ENCODE measurements around the gene ACYP2.

ACYP2 gene

GRCh38 chr2:54208364-54209240 is 93.2 kb downstream of the ACYP2 start:
- TF ChIP-seq CTCF (conservative IDR thresholded peaks at IDR 0.05) = no peak
- no peak overlapping the region for H3K27ac ChIP-seq

- no peak for TF ChIP-seq CTCF (conservative IDR thresholded peaks at IDR 0.05)
- no peak overlapping the region for H3K27ac ChIP-seq
These were observed 94.0 kb downstream of the ACYP2 start for GRCh38 chr2:54209379-54209778.

DNA sequence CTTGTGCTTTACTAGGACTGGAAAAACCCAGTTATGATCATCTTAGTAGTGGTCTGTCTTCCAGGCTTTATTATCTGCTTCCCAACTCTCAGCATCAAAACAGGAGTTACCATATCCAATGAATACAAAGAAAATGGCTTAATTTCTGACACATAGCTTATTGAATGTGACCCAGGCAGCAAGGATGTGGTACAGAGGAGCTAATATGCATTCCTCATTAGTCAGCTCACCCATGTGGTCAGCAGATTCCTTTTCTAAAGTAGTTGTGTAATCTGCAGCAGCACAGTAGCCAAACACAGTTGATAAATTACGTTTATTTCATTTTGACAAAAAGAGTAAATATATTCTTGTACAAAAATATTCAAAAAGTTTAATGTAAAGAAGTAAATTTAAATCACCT is 97.0 kb downstream of the ACYP2 start:
- no peak for TF ChIP-seq CTCF (conservative IDR thresholded peaks at IDR 0.05)
- H3K27ac ChIP-seq = no peak overlapping the region

DNA sequence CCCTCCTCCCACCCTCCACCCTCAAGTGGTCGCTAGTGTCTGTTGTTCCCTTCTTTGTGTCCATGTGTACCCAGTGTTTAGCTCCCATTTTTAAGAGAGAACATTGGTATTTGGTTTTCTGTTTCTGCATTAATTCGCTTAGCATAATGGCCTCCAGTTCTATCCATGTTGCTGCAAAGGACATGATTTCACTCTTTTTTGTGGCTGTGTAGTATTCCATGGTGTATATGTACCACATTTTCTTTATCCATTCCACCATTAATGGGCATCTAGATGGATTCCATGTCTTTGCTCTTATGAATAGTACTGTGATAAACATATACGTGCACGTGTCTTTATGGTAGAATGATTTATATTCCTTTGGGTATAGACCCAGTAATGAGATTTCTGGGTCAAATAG is 97.7 kb downstream of the ACYP2 start:
- no peak for TF ChIP-seq CTCF (conservative IDR thresholded peaks at IDR 0.05)
- no peak overlapping the region for H3K27ac ChIP-seq

DNA sequence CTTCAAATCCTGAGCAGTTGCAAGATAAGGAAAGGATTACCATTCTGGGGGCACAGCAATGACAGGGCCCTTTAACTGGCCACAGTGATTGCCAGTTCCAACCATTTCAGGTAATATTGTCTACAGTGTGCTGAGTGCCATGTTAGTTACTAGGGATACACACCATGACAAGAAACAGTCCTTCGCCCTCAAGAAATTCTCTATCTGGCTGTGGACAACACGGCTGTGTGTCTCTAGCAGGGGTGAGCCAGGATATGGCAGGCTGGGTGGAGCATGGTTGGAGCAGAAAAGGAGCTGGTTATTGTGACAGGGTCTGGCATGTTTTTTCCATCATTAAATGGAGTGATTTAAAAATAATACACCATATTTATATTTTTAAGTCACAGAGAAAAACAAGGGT is 109.6 kb downstream of the ACYP2 start:
- no peak overlapping the region for H3K27ac ChIP-seq
- no peak for TF ChIP-seq CTCF (conservative IDR thresholded peaks at IDR 0.05)

DNA sequence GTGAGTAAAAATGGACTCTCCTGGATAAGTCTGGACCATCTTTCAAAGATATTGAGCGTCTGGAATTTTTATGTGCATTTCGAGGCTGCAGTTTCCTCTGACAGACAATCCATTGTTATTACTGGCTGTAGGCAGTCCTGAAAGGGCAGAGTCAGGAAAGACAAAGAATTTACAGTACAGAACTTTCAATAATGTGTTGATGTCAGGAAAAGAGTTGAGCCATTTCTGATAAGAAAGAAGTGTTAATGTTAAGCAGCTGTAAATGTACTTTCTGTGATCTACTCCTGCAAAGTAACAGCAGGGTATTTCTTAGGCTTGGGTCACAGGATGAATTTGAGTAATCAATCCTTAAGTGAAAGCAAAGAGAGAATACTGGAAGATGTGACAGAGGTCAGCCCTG is 110.8 kb downstream of the ACYP2 start:
- H3K27ac ChIP-seq = no peak overlapping the region
- TF ChIP-seq CTCF (conservative IDR thresholded peaks at IDR 0.05) = no peak

DNA sequence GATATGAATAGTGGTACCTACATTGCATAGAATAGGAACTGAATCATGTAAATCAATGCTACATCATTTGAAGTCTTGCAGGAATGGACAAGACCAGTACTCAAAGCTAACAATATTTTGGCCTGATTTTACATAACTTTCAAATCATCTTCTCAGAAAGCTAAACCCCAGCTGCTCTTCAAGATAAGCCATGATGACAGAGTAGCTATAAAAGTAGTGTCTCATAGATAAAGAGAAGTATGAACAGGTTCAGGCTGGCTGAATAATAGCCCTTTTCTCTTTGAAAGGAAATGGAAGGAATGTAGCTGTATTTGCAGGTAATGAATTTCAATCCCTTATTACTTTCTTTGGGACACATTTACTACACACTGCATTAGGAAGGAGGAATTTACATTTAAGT is 112.4 kb downstream of the ACYP2 start:
- no peak for TF ChIP-seq CTCF (conservative IDR thresholded peaks at IDR 0.05)
- H3K27ac ChIP-seq = no peak overlapping the region

All from VCaP (cell line).